ENCODE measurements around the gene HEXA.
A peak's percentile ranks its signal among the peaks of the same experiment; 100 is the strongest.

DNA sequence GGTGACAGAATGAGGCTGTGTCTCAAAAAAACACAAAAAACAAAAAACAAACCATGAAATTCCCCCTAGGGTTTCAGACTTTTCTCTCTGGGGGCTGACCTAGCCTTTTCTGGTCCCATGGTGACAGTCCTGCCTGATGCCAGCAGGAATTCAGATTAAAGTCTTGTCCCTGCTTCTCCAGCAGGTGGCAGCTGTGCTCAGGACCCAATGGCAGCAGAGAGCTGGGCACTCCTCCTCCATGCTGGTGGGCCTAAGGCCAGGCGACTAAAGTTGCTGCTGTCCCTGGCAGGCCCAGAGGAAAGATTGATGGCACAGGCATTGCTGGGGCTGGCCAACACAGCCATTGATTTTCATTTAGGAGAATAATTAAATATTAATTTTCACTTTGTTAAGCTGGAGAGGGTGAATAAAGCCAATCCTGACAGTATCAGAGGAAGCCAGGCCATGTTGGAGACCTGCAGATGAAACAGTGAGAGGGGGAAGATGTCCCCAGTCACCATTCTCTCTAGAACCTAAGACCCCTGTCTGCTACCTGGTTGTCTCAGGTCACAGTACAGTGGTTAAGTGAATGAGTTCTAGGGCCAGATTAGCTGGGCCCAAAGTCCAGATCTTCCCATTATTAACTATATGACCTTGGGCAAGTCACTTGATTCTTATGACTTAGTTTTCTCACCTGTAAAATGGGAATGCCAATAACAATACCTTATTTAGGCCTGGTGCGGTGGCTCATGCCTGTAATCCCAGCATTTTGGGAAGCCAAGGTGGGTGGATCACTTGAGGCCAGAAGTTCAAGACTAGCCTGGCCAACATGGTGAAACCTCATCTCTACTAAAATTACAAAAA, 63.0 kb downstream of the HEXA start:
- no peak for TF ChIP-seq POLR2A (IDR thresholded peaks at IDR 0.05)
- TF ChIP-seq, protein P1, sequence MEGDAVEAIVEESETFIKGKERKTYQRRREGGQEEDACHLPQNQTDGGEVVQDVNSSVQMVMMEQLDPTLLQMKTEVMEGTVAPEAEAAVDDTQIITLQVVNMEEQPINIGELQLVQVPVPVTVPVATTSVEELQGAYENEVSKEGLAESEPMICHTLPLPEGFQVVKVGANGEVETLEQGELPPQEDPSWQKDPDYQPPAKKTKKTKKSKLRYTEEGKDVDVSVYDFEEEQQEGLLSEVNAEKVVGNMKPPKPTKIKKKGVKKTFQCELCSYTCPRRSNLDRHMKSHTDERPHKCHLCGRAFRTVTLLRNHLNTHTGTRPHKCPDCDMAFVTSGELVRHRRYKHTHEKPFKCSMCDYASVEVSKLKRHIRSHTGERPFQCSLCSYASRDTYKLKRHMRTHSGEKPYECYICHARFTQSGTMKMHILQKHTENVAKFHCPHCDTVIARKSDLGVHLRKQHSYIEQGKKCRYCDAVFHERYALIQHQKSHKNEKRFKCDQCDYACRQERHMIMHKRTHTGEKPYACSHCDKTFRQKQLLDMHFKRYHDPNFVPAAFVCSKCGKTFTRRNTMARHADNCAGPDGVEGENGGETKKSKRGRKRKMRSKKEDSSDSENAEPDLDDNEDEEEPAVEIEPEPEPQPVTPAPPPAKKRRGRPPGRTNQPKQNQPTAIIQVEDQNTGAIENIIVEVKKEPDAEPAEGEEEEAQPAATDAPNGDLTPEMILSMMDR (IDR thresholded peaks at IDR 0.05), result peak in 1 of 3 donors; percentile 20

All from lower leg skin (tissue), 3 donors.